ENCODE results near the gene TOE1. TPM values are rescaled to one million over a fixed set of nuclear protein-coding genes. Genes with fewer than 3 reads are reported as not detected.
"Not testable (repeated sequence)": the region's sequence is repeated elsewhere in the genome, so short reads cannot be mapped to it uniquely, and the experiment has no call there.

The TOE1 gene
- 16.9 and 24.3 TPM in 2 replicates for total RNA-seq (2014; rRNA removed; shearing (Covaris generic))

DNA sequence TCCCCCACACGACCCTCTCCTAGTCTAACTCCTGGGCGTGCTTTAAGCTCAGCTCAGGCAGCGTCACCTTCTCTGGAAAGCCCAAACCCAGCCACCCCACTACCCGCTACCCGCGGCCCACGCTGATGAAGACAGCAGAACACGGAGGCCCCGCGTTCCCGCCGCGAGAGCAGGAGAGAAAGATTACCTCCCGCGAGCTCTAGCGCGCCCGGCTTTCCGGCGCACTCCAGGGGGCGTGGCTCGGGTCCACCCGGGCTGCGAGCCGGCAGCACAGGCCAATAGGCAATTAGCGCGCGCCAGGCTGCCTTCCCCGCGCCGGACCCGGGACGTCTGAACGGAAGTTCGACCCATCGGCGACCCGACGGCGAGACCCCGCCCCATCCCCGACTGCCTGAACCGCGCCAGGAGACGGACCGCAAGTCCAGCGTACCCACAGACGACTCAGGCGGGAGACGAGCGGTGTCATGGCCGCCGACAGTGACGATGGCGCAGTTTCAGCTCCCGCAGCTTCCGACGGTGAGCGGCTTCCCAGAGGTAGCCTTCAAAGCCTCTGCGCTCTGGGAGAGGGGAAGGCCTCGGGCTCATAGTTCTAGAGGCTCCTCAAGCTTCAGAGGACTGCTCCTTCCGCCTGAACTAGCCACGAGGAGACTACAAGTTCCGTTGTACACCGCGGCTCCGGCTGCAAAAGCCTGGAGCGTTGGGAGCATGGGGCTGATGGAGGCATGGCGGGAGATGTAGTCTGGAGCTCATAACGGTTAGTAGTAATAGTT lies at the start of gene TOE1, which contains the start of gene MUTYH:
Gene TOE1, plus strand, starts transcription at position 382 of the 770 bp plus-strand sequence. Its CDS starts 83 bp downstream, at position 465.
Gene MUTYH, minus strand, starts transcription at position 652 of the 770 bp plus-strand sequence. CDS start 5,935 bp downstream, outside the sequence.
- Histone ChIP-seq H3K27ac (peak within 1 kb of the TSS; percentile 91), H3K27me3 (replicated peaks) (no peaks in the 10 kb centered on the region), H3K4me3 (peak within 1 kb of the TSS; percentile 67), H3K36me3 (peaks cover 49% of the 10 kb centered on the region), H3K4me1 (replicated peaks) (peaks cover 17% of the 10 kb centered on the region), H3K9me3 (replicated peaks) (no peaks in the 10 kb centered on the region)
- peak; percentile 95 to 98 for DNase-seq (ENCODE audit: low read depth in 1 of 2, low spot score in 2 of 2)

- H3K4me3 ChIP-seq; H3K36me3 ChIP-seq; H3K27me3 ChIP-seq (replicated peaks); H3K4me1 ChIP-seq (replicated peaks); DNase-seq (ENCODE audit: low read depth in 1 of 2, low spot score in 2 of 2); H3K9me3 ChIP-seq (replicated peaks); H3K27ac ChIP-seq: not testable (repeated sequence)
Observed at GRCh38 chr1:45291002-45291401, 49.0 kb upstream of the TOE1 start.

GRCh38 chr1:45291716-45292115 lies 48.3 kb upstream of the TOE1 start:
- H3K9me3 ChIP-seq (replicated peaks): no peaks in the 10 kb centered on the region
- DNase-seq (ENCODE audit: low read depth in 1 of 2, low spot score in 2 of 2): no peak
- no peaks in the 10 kb centered on the region for H3K36me3 ChIP-seq
- no peaks in the 10 kb centered on the region for H3K4me1 ChIP-seq (replicated peaks)
- no peaks in the 10 kb centered on the region for H3K27me3 ChIP-seq (replicated peaks)
- H3K4me3 ChIP-seq: no peak overlapping the region
- H3K27ac ChIP-seq: no peak overlapping the region

DNA sequence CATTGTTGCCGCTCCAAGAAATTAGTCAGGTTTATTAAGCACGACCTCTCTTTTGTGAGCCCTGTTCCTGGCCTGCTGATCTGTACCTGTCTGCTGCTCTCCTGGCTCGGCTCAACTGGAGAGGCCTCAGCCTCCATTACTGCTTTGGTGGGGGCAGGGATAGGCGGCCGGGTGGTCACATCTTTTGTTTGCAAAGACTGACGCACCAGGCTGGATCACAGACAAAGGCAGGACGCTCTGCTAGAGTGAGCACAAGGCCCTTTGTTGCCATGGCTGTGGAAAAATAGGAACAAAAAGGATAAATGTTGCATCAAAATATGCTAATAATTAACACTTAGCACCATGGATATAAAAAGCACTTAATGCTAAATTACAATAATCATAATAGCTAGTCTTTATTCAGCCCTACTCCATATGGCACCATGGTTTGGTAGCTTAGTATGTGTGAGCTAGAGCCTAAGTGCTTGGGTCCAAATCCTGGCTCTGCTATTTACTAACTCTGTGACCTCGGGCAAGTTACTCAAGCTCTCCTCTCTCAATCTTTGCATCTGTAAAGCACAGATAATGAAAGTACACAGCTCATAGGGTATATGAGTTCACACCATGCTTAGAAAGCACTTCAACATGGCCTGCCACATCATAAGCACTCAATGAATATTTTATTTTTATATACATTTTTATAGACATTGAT lies 42.2 kb upstream of the TOE1 start:
- no peaks in the 10 kb centered on the region for H3K27me3 ChIP-seq (replicated peaks)
- H3K36me3 ChIP-seq: no peaks in the 10 kb centered on the region
- no peaks in the 10 kb centered on the region for H3K4me1 ChIP-seq (replicated peaks)
- no peaks in the 10 kb centered on the region for H3K9me3 ChIP-seq (replicated peaks)
- DNase-seq (ENCODE audit: low read depth in 1 of 2, low spot score in 2 of 2): no peak
- H3K27ac ChIP-seq: no peak overlapping the region
- H3K4me3 ChIP-seq: no peak overlapping the region

- H3K27me3 ChIP-seq (replicated peaks): no peaks in the 10 kb centered on the region
- no peak for DNase-seq (ENCODE audit: low read depth in 1 of 2, low spot score in 2 of 2)
- no peaks in the 10 kb centered on the region for H3K36me3 ChIP-seq
- H3K4me3 ChIP-seq: no peak overlapping the region
- no peak overlapping the region for H3K27ac ChIP-seq
- peaks cover 3% of the 10 kb centered on the region for H3K4me1 ChIP-seq (replicated peaks)
- H3K9me3 ChIP-seq (replicated peaks): no peaks in the 10 kb centered on the region
Observed at GRCh38 chr1:45299296-45299695, 40.7 kb upstream of the TOE1 start.

- DNase-seq (ENCODE audit: low read depth in 1 of 2, low spot score in 2 of 2): peak; percentile 41 to 52
- no peaks in the 10 kb centered on the region for H3K9me3 ChIP-seq (replicated peaks)
- H3K27ac ChIP-seq: no peak overlapping the region
- peaks cover 8% of the 10 kb centered on the region for H3K4me1 ChIP-seq (replicated peaks)
- no peaks in the 10 kb centered on the region for H3K27me3 ChIP-seq (replicated peaks)
- no peaks in the 10 kb centered on the region for H3K36me3 ChIP-seq
- H3K4me3 ChIP-seq: no peak overlapping the region
Observed at GRCh38 chr1:45299981-45300668, 39.8 kb upstream of the TOE1 start.

DNA sequence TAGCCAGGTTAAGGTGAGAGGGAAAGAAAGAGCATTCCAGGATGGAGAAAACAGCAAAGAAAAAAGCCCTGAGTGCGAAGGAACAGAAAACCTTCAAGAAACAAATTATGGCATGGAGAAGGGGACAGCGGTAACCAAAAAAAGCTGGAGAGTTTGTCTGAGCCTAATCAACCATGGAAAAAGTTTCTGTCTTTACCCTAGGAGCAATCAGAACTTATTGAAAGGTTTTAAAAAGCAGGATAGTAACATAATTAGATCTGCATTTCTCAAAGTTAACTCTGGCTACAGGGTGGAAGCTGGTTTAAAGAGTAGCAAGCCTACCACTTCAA lies 39.3 kb upstream of the TOE1 start:
- Histone ChIP-seq H3K36me3 (no peaks in the 10 kb centered on the region), H3K4me3 (no peak overlapping the region), H3K27me3 (replicated peaks) (no peaks in the 10 kb centered on the region), H3K4me1 (replicated peaks) (peaks cover 8% of the 10 kb centered on the region), H3K9me3 (replicated peaks) (no peaks in the 10 kb centered on the region), H3K27ac (no peak overlapping the region)
- no peak for DNase-seq (ENCODE audit: low read depth in 1 of 2, low spot score in 2 of 2)

DNA sequence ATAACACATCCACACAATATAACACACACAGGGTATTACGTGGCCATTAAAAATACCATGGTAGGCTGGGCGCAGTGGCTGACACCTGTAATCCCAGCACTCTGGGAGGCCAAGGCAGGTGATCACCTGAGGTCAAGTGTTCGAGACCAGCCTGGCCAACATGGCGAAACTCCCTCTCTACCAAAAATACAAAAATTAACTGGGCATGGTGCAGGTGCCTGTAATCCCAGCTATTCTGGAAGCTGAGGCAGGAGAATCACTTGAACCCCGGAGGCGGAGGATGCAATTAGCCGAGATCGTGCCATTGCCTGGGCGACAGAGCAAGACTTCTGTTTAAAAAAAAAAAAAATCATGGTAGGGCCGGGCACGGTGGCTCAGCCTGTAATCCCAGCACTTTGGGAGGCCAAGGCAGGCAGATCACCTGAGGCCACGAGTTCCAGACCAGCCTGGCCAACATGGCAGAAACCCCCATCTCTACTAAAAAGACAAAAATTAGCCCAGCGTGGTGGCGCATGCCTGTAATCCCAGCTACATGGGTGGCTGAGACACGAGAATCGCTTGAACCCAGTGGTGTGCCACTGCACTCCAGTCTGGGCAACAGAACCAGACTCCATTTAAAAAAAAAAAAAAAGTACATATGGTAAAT lies 37.3 kb upstream of the TOE1 start:
- Histone ChIP-seq H3K27ac (peak overlapping the region; percentile 68; the same call in 1 of the 2 replicates), H3K4me1 (replicated peaks) (peaks cover 8% of the 10 kb centered on the region), H3K4me3 (peak overlapping the region; percentile 75), H3K36me3 (no peaks in the 10 kb centered on the region), H3K27me3 (replicated peaks) (no peaks in the 10 kb centered on the region), H3K9me3 (replicated peaks) (no peaks in the 10 kb centered on the region)
- DNase-seq (ENCODE audit: low read depth in 1 of 2, low spot score in 2 of 2): no peak

DNA sequence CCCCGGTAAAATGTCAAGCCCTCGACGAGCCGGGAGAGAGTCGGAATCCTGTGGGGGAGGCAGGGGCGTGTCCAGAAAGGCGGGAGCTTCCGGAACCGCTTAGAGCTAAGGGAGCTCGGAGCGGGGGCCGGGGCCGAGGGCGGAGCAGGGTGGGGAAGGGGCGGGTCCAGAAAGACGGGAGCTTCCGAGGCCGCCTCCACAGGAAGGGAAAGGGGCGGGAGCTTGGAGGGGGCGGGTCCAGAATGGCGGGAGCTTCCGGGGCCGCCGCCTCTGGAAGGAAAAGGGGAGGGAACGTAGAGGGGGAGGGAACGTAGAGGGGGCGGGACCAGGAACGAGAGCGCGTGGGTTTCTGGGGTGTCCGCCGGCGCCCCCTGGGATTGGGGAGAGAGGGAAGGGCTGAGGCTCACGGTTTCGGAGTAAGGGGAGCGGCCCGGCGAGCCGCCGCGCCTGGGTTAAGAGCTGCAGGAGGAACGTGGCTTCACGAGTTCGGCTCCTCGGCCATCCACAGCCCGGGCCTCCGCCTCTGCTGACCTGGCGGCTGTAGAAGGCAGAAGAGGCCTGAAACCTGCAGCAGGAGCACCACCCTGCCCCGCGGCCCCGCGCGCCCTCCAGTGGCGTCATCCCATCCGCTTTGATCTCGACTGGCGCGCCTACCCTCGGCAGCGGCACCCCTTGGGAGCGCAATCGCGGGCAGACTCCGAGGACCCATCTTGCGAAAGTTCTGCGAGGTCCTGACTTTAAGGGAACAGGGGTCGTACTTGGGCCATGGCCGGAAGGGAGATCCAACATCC lies 36.3 kb upstream of the TOE1 start:
- Histone ChIP-seq H3K9me3 (replicated peaks) (no peaks in the 10 kb centered on the region), H3K36me3 (no peaks in the 10 kb centered on the region), H3K4me1 (replicated peaks) (peaks cover 8% of the 10 kb centered on the region), H3K27me3 (replicated peaks) (no peaks in the 10 kb centered on the region), H3K27ac (peak overlapping the region; percentile 68), H3K4me3 (peak overlapping the region; percentile 75)
- peak; percentile 98 to 99 for DNase-seq (ENCODE audit: low read depth in 1 of 2, low spot score in 2 of 2)

- peak in 1 of 2 experiments; percentile 31 for DNase-seq (ENCODE audit: low read depth in 1 of 2, low spot score in 2 of 2)
- Histone ChIP-seq H3K27ac (peak overlapping the region; percentile 65), H3K4me1 (replicated peaks) (peaks cover 8% of the 10 kb centered on the region), H3K9me3 (replicated peaks) (no peaks in the 10 kb centered on the region), H3K4me3 (peak overlapping the region; percentile 75), H3K27me3 (replicated peaks) (no peaks in the 10 kb centered on the region), H3K36me3 (no peaks in the 10 kb centered on the region)
Observed at GRCh38 chr1:45304311-45305081, 35.5 kb upstream of the TOE1 start.

GRCh38 chr1:45305231-45305630 lies 34.7 kb upstream of the TOE1 start:
- peak in 1 of 2 experiments; percentile 15 for DNase-seq (ENCODE audit: low read depth in 1 of 2, low spot score in 2 of 2)

DNA sequence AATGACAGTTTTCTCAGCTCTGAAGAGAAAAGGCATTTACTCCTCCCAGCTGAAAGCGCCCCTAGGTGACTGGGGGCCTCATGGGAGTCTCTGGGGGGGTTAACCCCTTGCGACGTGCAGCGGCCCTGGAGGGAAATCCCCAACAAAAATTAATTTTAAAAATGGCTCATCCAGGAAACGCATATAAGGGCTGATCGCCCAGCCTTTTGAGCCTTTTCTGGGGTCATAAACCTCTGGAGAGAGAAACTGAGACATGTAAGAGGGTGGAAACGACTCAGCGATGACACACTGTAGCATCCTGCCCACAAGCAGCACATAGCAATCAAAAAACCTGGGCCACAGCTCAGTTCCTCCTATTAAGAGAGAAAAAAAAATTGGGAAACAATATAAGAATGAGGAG lies 33.7 kb upstream of the TOE1 start:
- no peaks in the 10 kb centered on the region for H3K27me3 ChIP-seq (replicated peaks)
- no peak overlapping the region for H3K27ac ChIP-seq
- no peaks in the 10 kb centered on the region for H3K36me3 ChIP-seq
- no peaks in the 10 kb centered on the region for H3K9me3 ChIP-seq (replicated peaks)
- peak in 1 of 2 experiments; percentile 8 for DNase-seq (ENCODE audit: low read depth in 1 of 2, low spot score in 2 of 2)
- H3K4me3 ChIP-seq: no peak overlapping the region
- peaks cover 8% of the 10 kb centered on the region for H3K4me1 ChIP-seq (replicated peaks)

More at GRCh38 chr1:45305231-45305630, 34.7 kb upstream of the TOE1 start:
- no peaks in the 10 kb centered on the region for H3K27me3 ChIP-seq (replicated peaks)
- H3K27ac ChIP-seq: no peak overlapping the region
- H3K4me3 ChIP-seq: no peak overlapping the region
- no peaks in the 10 kb centered on the region for H3K36me3 ChIP-seq
- H3K4me1 ChIP-seq (replicated peaks): peaks cover 8% of the 10 kb centered on the region
- no peaks in the 10 kb centered on the region for H3K9me3 ChIP-seq (replicated peaks)
